ENCODE measurements around the gene PRKG1.
"Not testable (repeated sequence)": the region's sequence is repeated elsewhere in the genome, so short reads cannot be mapped to it uniquely, and the experiment has no call there.

PRKG1 gene

GRCh38 chr10:51198170-51198569, 123.9 kb downstream of the PRKG1 start:
- no peak overlapping the region for H3K4me3 ChIP-seq (ENCODE audit: low read length)
- no peak for TF ChIP-seq ZNF274 (IDR thresholded peaks at IDR 0.05; ENCODE audit: low read depth, low read length)

- no peak overlapping the region for H3K4me3 ChIP-seq (ENCODE audit: low read length)
- no peak for TF ChIP-seq ZNF274 (IDR thresholded peaks at IDR 0.05; ENCODE audit: low read depth, low read length)
Observed at GRCh38 chr10:51201947-51202346, 127.7 kb downstream of the PRKG1 start.

- H3K4me3 ChIP-seq (ENCODE audit: low read length) = no peak overlapping the region
- no peak for TF ChIP-seq ZNF274 (IDR thresholded peaks at IDR 0.05; ENCODE audit: low read depth, low read length)
Observed at GRCh38 chr10:51203359-51203758, 129.1 kb downstream of the PRKG1 start.

- TF ChIP-seq ZNF274 (IDR thresholded peaks at IDR 0.05; ENCODE audit: low read depth, low read length) = no peak
- H3K4me3 ChIP-seq (ENCODE audit: low read length) = no peak overlapping the region
Observed at GRCh38 chr10:51204066-51204465, 129.8 kb downstream of the PRKG1 start.

GRCh38 chr10:51204701-51205100, 130.4 kb downstream of the PRKG1 start:
- no peak for TF ChIP-seq ZNF274 (IDR thresholded peaks at IDR 0.05; ENCODE audit: low read depth, low read length)
- no peak overlapping the region for H3K4me3 ChIP-seq (ENCODE audit: low read length)

GRCh38 chr10:51206500-51206899, 132.2 kb downstream of the PRKG1 start:
- H3K4me3 ChIP-seq (ENCODE audit: low read length) = no peak overlapping the region
- TF ChIP-seq ZNF274 (IDR thresholded peaks at IDR 0.05; ENCODE audit: low read depth, low read length) = no peak

GRCh38 chr10:51212937-51213336, 138.7 kb downstream of the PRKG1 start:
- not testable (repeated sequence) for H3K4me3 ChIP-seq (ENCODE audit: low read length)

GRCh38 chr10:51214207-51215196, 140.2 kb downstream of the PRKG1 start:
- no peak for TF ChIP-seq ZNF274 (IDR thresholded peaks at IDR 0.05; ENCODE audit: low read depth, low read length)
- no peak overlapping the region for H3K4me3 ChIP-seq (ENCODE audit: low read length)

- no peak overlapping the region for H3K4me3 ChIP-seq (ENCODE audit: low read length)
- no peak for TF ChIP-seq ZNF274 (IDR thresholded peaks at IDR 0.05; ENCODE audit: low read depth, low read length)
Observed at GRCh38 chr10:51215951-51216834, 141.9 kb downstream of the PRKG1 start.

GRCh38 chr10:51217505-51217904, 143.2 kb downstream of the PRKG1 start:
- TF ChIP-seq ZNF274 (IDR thresholded peaks at IDR 0.05; ENCODE audit: low read depth, low read length) = no peak

GRCh38 chr10:51224671-51225161, 150.4 kb downstream of the PRKG1 start:
- no peak for TF ChIP-seq ZNF274 (IDR thresholded peaks at IDR 0.05; ENCODE audit: low read depth, low read length)
- no peak overlapping the region for H3K4me3 ChIP-seq (ENCODE audit: low read length)

More at GRCh38 chr10:51217505-51217904, 143.2 kb downstream of the PRKG1 start:
- H3K4me3 ChIP-seq (ENCODE audit: low read length) = no peak overlapping the region

GRCh38 chr10:51227897-51228713, 153.8 kb downstream of the PRKG1 start:
- no peak for TF ChIP-seq ZNF274 (IDR thresholded peaks at IDR 0.05; ENCODE audit: low read depth, low read length)
- no peak overlapping the region for H3K4me3 ChIP-seq (ENCODE audit: low read length)

- no peak overlapping the region for H3K4me3 ChIP-seq (ENCODE audit: low read length)
- TF ChIP-seq ZNF274 (IDR thresholded peaks at IDR 0.05; ENCODE audit: low read depth, low read length) = no peak
Observed at GRCh38 chr10:51228714-51229100, 154.4 kb downstream of the PRKG1 start.
